ENCODE data around the gene PDGFRB.
A peak's percentile ranks its signal among the peaks of the same experiment; 100 is the strongest.

Gene PDGFRB

DNA sequence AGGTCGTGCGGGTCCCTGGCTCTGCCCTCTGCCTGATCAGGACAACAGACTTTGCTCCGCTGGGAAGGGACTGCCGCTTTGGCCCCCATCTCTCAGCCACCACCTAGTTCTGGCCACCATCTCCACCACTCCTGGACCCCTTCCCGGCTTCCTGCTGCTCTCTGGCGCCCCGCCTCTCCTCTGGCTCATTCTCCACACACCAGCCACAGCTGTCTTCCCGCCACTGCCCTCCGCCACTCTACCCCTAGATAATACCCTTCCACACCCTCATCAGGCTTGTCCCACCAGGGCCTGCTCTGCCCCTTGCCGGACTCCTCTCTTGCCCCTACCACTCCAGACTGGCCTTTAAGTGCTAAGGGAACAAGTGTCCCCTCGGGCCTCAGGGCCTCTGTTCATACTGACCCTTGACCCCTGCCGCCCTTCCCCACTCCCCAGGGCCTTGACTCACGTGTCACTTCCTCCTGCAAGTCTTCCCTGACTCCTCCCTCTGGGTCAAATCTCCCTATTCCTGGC is 8.0 kb upstream of the PDGFRB start:
- Histone ChIP-seq H3K27ac (no peak overlapping the region), H3K9me3 (ENCODE audit: low read depth, low read length) (no peaks in the 10 kb centered on the region), H3K9ac (ENCODE audit: insufficient read length) (no peak overlapping the region), H3K4me3 (no peak overlapping the region), H3K36me3 (ENCODE audit: insufficient read depth, low read length) (no peaks in the 10 kb centered on the region)
- TF ChIP-seq POLR2AphosphoS5 (IDR thresholded peaks at IDR 0.05; ENCODE audit: borderline replicate concordance, low read depth, low read length) (no peak), EZH2 (IDR thresholded peaks at IDR 0.05) (no peak), FOXP2 (optimal IDR thresholded peaks at IDR 0.05; ENCODE audit: control extremely low read depth, extremely low read length, insufficient read depth) (no peak)
- no peak for DNase-seq (ENCODE audit: low read depth, low spot score)

- no peaks in the 10 kb centered on the region for H3K36me3 ChIP-seq (ENCODE audit: insufficient read depth, low read length)
- H3K9ac ChIP-seq (ENCODE audit: insufficient read length): no peak overlapping the region
- no peak for DNase-seq (ENCODE audit: low read depth, low spot score)
- H3K9me3 ChIP-seq (ENCODE audit: low read depth, low read length): no peaks in the 10 kb centered on the region
- TF ChIP-seq POLR2AphosphoS5 (IDR thresholded peaks at IDR 0.05; ENCODE audit: borderline replicate concordance, low read depth, low read length) (no peak), FOXP2 (optimal IDR thresholded peaks at IDR 0.05; ENCODE audit: control extremely low read depth, extremely low read length, insufficient read depth) (no peak), EZH2 (IDR thresholded peaks at IDR 0.05) (no peak)
- H3K27ac ChIP-seq: no peak overlapping the region
- H3K4me3 ChIP-seq: no peak overlapping the region
These were observed 7.4 kb upstream of the PDGFRB start for GRCh38 chr5:150163035-150163434.

GRCh38 chr5:150162142-150162513 is 6.5 kb upstream of the PDGFRB start:
- no peaks in the 10 kb centered on the region for H3K9me3 ChIP-seq (ENCODE audit: low read depth, low read length)
- no peak for DNase-seq (ENCODE audit: low read depth, low spot score)

DNA sequence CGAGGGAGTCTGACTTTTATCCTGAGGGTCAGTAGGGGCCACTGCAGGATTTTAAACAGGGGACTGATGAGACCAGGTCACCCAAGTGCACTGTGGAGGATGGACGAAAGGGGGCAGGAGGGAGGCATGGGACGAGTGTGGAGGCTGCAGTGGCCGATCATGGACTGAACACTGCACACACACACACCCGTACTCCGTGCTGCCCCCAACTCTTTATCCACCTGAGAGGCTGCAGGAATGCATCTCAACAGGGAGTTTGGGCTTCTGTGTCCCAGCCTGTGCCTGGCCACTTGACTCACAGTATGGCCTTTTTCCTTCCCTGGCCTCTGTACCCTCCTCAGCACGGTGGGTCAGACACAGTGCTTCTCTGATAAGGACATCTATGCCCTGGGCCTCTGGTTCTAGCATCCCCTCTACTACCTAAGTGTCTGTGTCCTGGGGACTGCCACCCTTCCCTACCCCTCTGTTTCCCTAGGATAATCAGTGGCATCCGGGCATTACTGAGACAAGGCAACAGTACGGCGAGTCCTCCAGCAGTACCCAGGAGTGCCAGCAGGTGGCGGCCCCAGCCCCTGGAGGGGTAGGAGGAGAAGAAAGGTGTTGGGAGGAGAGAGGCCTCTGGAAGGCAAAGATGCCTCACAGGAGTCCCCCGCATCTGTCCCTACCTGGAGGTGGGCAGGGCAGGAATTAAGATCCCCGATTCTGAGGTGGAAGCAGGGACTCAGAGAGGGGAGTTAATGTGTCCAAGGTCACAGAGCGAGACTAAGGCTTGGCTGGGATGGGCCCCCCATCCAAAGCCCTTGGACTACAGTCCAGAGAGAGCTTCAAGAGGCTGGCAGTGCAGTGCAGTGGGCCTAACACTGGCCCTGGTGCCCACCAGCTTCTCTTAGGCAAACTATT is 5.8 kb upstream of the PDGFRB start:
- no peak overlapping the region for H3K4me3 ChIP-seq
- no peaks in the 10 kb centered on the region for H3K9me3 ChIP-seq (ENCODE audit: low read depth, low read length)
- no peak for TF ChIP-seq POLR2AphosphoS5 (IDR thresholded peaks at IDR 0.05; ENCODE audit: borderline replicate concordance, low read depth, low read length)
- TF ChIP-seq EZH2 (IDR thresholded peaks at IDR 0.05): no peak
- TF ChIP-seq FOXP2 (optimal IDR thresholded peaks at IDR 0.05; ENCODE audit: control extremely low read depth, extremely low read length, insufficient read depth): no peak
- no peak for DNase-seq (ENCODE audit: low read depth, low spot score)
- no peak overlapping the region for H3K9ac ChIP-seq (ENCODE audit: insufficient read length)
- H3K36me3 ChIP-seq (ENCODE audit: insufficient read depth, low read length): no peaks in the 10 kb centered on the region
- H3K27ac ChIP-seq: no peak overlapping the region

More at GRCh38 chr5:150162142-150162513, 6.5 kb upstream of the PDGFRB start:
- TF ChIP-seq FOXP2 (optimal IDR thresholded peaks at IDR 0.05; ENCODE audit: control extremely low read depth, extremely low read length, insufficient read depth) (no peak), EZH2 (IDR thresholded peaks at IDR 0.05) (no peak), POLR2AphosphoS5 (IDR thresholded peaks at IDR 0.05; ENCODE audit: borderline replicate concordance, low read depth, low read length) (no peak)
- Histone ChIP-seq H3K9ac (ENCODE audit: insufficient read length) (no peak overlapping the region), H3K27ac (no peak overlapping the region), H3K36me3 (ENCODE audit: insufficient read depth, low read length) (no peaks in the 10 kb centered on the region), H3K4me3 (no peak overlapping the region)

- H3K27ac ChIP-seq: peak overlapping the region; percentile 75
- H3K36me3 ChIP-seq (ENCODE audit: insufficient read depth, low read length): no peaks in the 10 kb centered on the region
- peak overlapping the region; percentile 26; the same call in 1 of the 2 replicates for H3K4me3 ChIP-seq
- H3K9me3 ChIP-seq (ENCODE audit: low read depth, low read length): no peaks in the 10 kb centered on the region
- DNase-seq (ENCODE audit: low read depth, low spot score): no peak
- peak overlapping the region; percentile 21 for H3K9ac ChIP-seq (ENCODE audit: insufficient read length)
- TF ChIP-seq EZH2 (IDR thresholded peaks at IDR 0.05): no peak
- TF ChIP-seq POLR2AphosphoS5 (IDR thresholded peaks at IDR 0.05; ENCODE audit: borderline replicate concordance, low read depth, low read length): no peak
- no peak for TF ChIP-seq FOXP2 (optimal IDR thresholded peaks at IDR 0.05; ENCODE audit: control extremely low read depth, extremely low read length, insufficient read depth)
These were observed 4.9 kb upstream of the PDGFRB start for GRCh38 chr5:150160448-150161081.

DNA sequence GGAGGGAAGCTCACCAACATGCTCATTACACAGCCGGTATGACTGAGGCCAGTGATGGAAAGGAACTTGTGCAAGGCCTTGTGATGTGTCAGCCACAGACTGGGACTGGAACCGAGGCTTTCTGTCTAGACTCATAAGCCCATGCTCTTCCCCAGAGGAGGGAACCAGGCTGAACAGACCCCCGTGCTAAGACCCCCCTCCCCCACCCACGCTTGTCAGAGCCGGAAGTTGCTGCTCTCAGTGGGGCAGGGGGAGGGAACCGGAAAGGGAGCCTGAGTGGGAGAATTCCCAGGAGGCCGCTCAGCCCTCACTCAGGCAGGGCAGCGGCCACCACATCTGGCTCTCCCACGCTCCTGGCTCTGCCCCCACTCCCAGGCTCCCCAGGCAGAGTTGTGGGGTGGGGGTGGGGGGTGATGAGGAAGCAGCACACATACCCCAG is 4.1 kb upstream of the PDGFRB start:
- H3K27ac ChIP-seq: peak overlapping the region; percentile 75
- H3K9me3 ChIP-seq (ENCODE audit: low read depth, low read length): no peaks in the 10 kb centered on the region
- no peak for TF ChIP-seq FOXP2 (optimal IDR thresholded peaks at IDR 0.05; ENCODE audit: control extremely low read depth, extremely low read length, insufficient read depth)
- TF ChIP-seq POLR2AphosphoS5 (IDR thresholded peaks at IDR 0.05; ENCODE audit: borderline replicate concordance, low read depth, low read length): peak; percentile 33; the same call in 1 of the 2 replicates
- TF ChIP-seq EZH2 (IDR thresholded peaks at IDR 0.05): no peak
- no peak for DNase-seq (ENCODE audit: low read depth, low spot score)
- peak overlapping the region; percentile 21 for H3K9ac ChIP-seq (ENCODE audit: insufficient read length)
- no peaks in the 10 kb centered on the region for H3K36me3 ChIP-seq (ENCODE audit: insufficient read depth, low read length)
- H3K4me3 ChIP-seq: peak overlapping the region; percentile 26

DNA sequence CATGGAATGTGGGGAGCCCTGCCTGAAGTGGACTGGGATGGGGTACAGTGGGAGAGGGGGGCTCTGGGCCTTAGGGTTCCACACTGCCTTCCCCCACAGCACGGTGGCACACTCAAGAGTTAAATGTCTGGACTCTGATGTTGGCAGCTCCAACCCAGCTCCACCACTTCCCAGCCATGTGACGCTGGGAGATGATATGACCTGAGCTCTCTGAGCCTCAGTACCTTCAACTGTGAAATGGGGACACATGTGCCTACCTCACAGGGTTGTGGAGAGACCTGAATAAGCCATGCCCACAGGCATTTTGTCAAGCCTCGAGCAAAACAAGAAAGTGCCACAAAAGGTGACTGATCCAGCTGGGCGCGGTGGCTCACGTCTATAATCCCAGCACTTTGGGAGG is 3.4 kb upstream of the PDGFRB start:
- no peak overlapping the region for H3K4me3 ChIP-seq
- no peak overlapping the region for H3K9ac ChIP-seq (ENCODE audit: insufficient read length)
- H3K27ac ChIP-seq: no peak overlapping the region
- no peaks in the 10 kb centered on the region for H3K9me3 ChIP-seq (ENCODE audit: low read depth, low read length)
- TF ChIP-seq FOXP2 (optimal IDR thresholded peaks at IDR 0.05; ENCODE audit: control extremely low read depth, extremely low read length, insufficient read depth) (no peak), POLR2AphosphoS5 (IDR thresholded peaks at IDR 0.05; ENCODE audit: borderline replicate concordance, low read depth, low read length) (no peak), EZH2 (IDR thresholded peaks at IDR 0.05) (no peak)
- no peak for DNase-seq (ENCODE audit: low read depth, low spot score)
- H3K36me3 ChIP-seq (ENCODE audit: insufficient read depth, low read length): no peaks in the 10 kb centered on the region
